ENCODE results near the gene CIAO2A. TPM values are rescaled to one million over a fixed set of nuclear protein-coding genes. Genes with fewer than 3 reads are reported as not detected.

CIAO2A gene
- polyA plus RNA-seq, 1 donor from 2014 or later: 156 TPM

- no peaks in the 10 kb centered on the region for H4K20me1 ChIP-seq (ENCODE audit: insufficient read depth)
- no peak overlapping the region for H3K9ac ChIP-seq (ENCODE audit: low read length)
- no peaks in the 10 kb centered on the region for H3K9me3 ChIP-seq (ENCODE audit: low read length)
- no peak overlapping the region for H2AFZ ChIP-seq (ENCODE audit: low read depth, low read length)
- no peaks in the 10 kb centered on the region for H3K79me2 ChIP-seq (replicated peaks; ENCODE audit: insufficient read depth, low read length)
- H3K36me3 ChIP-seq (ENCODE audit: insufficient read depth, low read length): no peaks in the 10 kb centered on the region
- no peaks in the 10 kb centered on the region for H3K27me3 ChIP-seq (ENCODE audit: insufficient read depth, low read depth, low read length)
- TF ChIP-seq EZH2 (IDR thresholded peaks at IDR 0.05; ENCODE audit: borderline replicate concordance, insufficient read depth, low read length, poor library complexity, severe bottlenecking) (no peak), RAD21 (conservative IDR thresholded peaks at IDR 0.05) (no peak), POLR2AphosphoS5 (IDR thresholded peaks at IDR 0.05) (no peak), REST (IDR thresholded peaks at IDR 0.05; ENCODE audit: borderline replicate concordance) (no peak), EP300 (conservative IDR thresholded peaks at IDR 0.05; ENCODE audit: poor library complexity, severe bottlenecking) (no peak), SMC3 (conservative IDR thresholded peaks at IDR 0.05; ENCODE audit: poor library complexity) (no peak), TAF1 (IDR thresholded peaks at IDR 0.05; ENCODE audit: low read depth) (no peak), MXI1 (conservative IDR thresholded peaks at IDR 0.05; ENCODE audit: poor library complexity, severe bottlenecking) (no peak)
- H3K27ac ChIP-seq (ENCODE audit: low read length): no peak overlapping the region
- H3K4me3 ChIP-seq (ENCODE audit: low read length): no peak overlapping the region
- H3K9me2 ChIP-seq (ENCODE audit: insufficient read depth, low read length): no peaks in the 10 kb centered on the region
- no peak overlapping the region for H3K4me2 ChIP-seq (ENCODE audit: low read length)
- H3F3A ChIP-seq (ENCODE audit: insufficient read depth, low read length, poor library complexity, severe bottlenecking): no peaks in the 10 kb centered on the region
These were observed 70.4 kb downstream of the CIAO2A start for GRCh38 chr15:64023220-64023619.

GRCh38 chr15:64022571-64022970 lies 71.1 kb downstream of the CIAO2A start:
- no peak overlapping the region for H3K27ac ChIP-seq (ENCODE audit: low read length)
- no peaks in the 10 kb centered on the region for H3K27me3 ChIP-seq (ENCODE audit: insufficient read depth, low read depth, low read length)
- no peak overlapping the region for H3K9ac ChIP-seq (ENCODE audit: low read length)
- H3K4me3 ChIP-seq (ENCODE audit: low read length): no peak overlapping the region
- TF ChIP-seq MXI1 (conservative IDR thresholded peaks at IDR 0.05; ENCODE audit: poor library complexity, severe bottlenecking) (no peak), CTCF (IDR thresholded peaks at IDR 0.05; ENCODE audit: poor library complexity, severe bottlenecking) (no peak), SMC3 (conservative IDR thresholded peaks at IDR 0.05; ENCODE audit: poor library complexity) (no peak), RAD21 (conservative IDR thresholded peaks at IDR 0.05) (no peak), REST (IDR thresholded peaks at IDR 0.05; ENCODE audit: borderline replicate concordance) (no peak), EP300 (conservative IDR thresholded peaks at IDR 0.05; ENCODE audit: poor library complexity, severe bottlenecking) (no peak), POLR2AphosphoS5 (IDR thresholded peaks at IDR 0.05) (no peak), TAF1 (IDR thresholded peaks at IDR 0.05; ENCODE audit: low read depth) (no peak), EZH2 (IDR thresholded peaks at IDR 0.05; ENCODE audit: borderline replicate concordance, insufficient read depth, low read length, poor library complexity, severe bottlenecking) (no peak)
- no peak overlapping the region for H3K4me2 ChIP-seq (ENCODE audit: low read length)
- H3F3A ChIP-seq (ENCODE audit: insufficient read depth, low read length, poor library complexity, severe bottlenecking): no peaks in the 10 kb centered on the region
- H2AFZ ChIP-seq (ENCODE audit: low read depth, low read length): no peak overlapping the region
- H3K9me2 ChIP-seq (ENCODE audit: insufficient read depth, low read length): no peaks in the 10 kb centered on the region
- no peaks in the 10 kb centered on the region for H3K79me2 ChIP-seq (replicated peaks; ENCODE audit: insufficient read depth, low read length)
- H4K20me1 ChIP-seq (ENCODE audit: insufficient read depth): no peaks in the 10 kb centered on the region
- H3K36me3 ChIP-seq (ENCODE audit: insufficient read depth, low read length): no peaks in the 10 kb centered on the region
- H3K9me3 ChIP-seq (ENCODE audit: low read length): no peaks in the 10 kb centered on the region

All from neural cell (in vitro differentiated cells).